CD4-positive, alpha-beta memory T cell (primary cell): ENCODE results near the gene GFRA1. TPM values are rescaled to one million over a fixed set of nuclear protein-coding genes. Genes with fewer than 3 reads are reported as not detected.

Experiments
- CTCF ChIA-PET: fragments of 350-600 bp; sonication (Branson Sonifier 250); formaldehyde crosslinking; loops from one replicate; lab custom pipeline; 2021; ENCODE audit warnings: inconsistent platforms; ENCODE audit not compliant: partially characterized antibody; lab: Charles Lee
- POLR2A ChIA-PET: fragments of 350-600 bp; sonication (Branson Sonifier 250); formaldehyde crosslinking; loops from one replicate; lab custom pipeline; 2021; ENCODE audit not compliant: partially characterized antibody; lab: Charles Lee
- DNase-seq, 5 donors: peaks; one replicate each; pipeline versions ENCODE4 v3.0.0 to v3.0.0-alpha.2; 2020 to 2022; ENCODE audit warnings: mixed read lengths in 1 of 5
- H3K27ac ChIP-seq: one replicate; pipeline ENCODE4 v1.7.0; 2013; ENCODE audit warnings: low read depth, low read length
- H3K27me3 ChIP-seq: 2 replicates; pipeline ENCODE4 v1.7.0; 2013; ENCODE audit warnings: mild to moderate bottlenecking, low read length, moderate library complexity; ENCODE audit not compliant: insufficient read depth
- H3K36me3 ChIP-seq: 2 replicates; pipeline ENCODE4 v1.7.0; 2013; ENCODE audit warnings: mild to moderate bottlenecking, low read length, moderate library complexity; ENCODE audit not compliant: insufficient read depth
- H3K4me1 ChIP-seq: 2 replicates; pipeline ENCODE4 v1.7.0; 2013; ENCODE audit warnings: mild to moderate bottlenecking, low read length, moderate library complexity; ENCODE audit not compliant: insufficient read depth
- H3K4me3 ChIP-seq, 2 donors: one replicate each; pipeline ENCODE4 v1.7.0; 2013; ENCODE audit warnings: low read length in 2 of 2, mild to moderate bottlenecking in 1 of 2
- H3K9me3 ChIP-seq, 2 donors: one replicate each; pipeline ENCODE4 v1.7.0; 2013; ENCODE audit warnings: low read length in 2 of 2, control low read depth in 1 of 2; ENCODE audit not compliant: control insufficient read depth in 1 of 2
- H3K27ac Mint-ChIP-seq, 7 donors: one replicate each; pipeline ENCODE4 v1.8.0; 2020 to 2021; ENCODE audit warnings: mixed read lengths in 7 of 7, mild to moderate bottlenecking in 6 of 7, inconsistent platforms in 3 of 7, moderate library complexity in 3 of 7
- H3K27me3 Mint-ChIP-seq, 2 donors: one replicate each; pipeline ENCODE4 v1.8.0; 2020 to 2021; ENCODE audit warnings: mixed read lengths in 2 of 2
- H3K36me3 Mint-ChIP-seq, 2 donors: one replicate each; pipeline ENCODE4 v1.8.0; 2020 to 2021; ENCODE audit warnings: mixed read lengths in 2 of 2, inconsistent platforms in 1 of 2, mild to moderate bottlenecking in 1 of 2
- H3K4me1 Mint-ChIP-seq, 4 donors: one replicate each; pipeline ENCODE4 v1.8.0; 2020 to 2021; ENCODE audit warnings: mixed read lengths in 4 of 4, mild to moderate bottlenecking in 1 of 4
- H3K4me3 Mint-ChIP-seq, 8 donors: one replicate each; pipeline ENCODE4 v1.8.0; 2020 to 2021; ENCODE audit warnings: mixed read lengths in 8 of 8, mild to moderate bottlenecking in 7 of 8, moderate library complexity in 6 of 8, inconsistent platforms in 3 of 8
- H3K9me3 Mint-ChIP-seq, 8 donors: one replicate each; pipeline ENCODE4 v1.8.0; 2020 to 2021; ENCODE audit warnings: mixed read lengths in 8 of 8, mild to moderate bottlenecking in 5 of 8, inconsistent platforms in 3 of 8, moderate library complexity in 1 of 8
- intact Hi-C: fragments of 100-400 bp; cut with micrococcal nuclease; formaldehyde crosslinking; loops from one replicate; pipeline ENCODE4 v1.15.1; 2023
- polyA plus RNA-seq, 2 donors: library from polyadenylated mRNA; unstranded; fragments of 300-500 nt; fragmentation: Illumina TruSeq; gene quantifications; one replicate each; pipeline ENCODE4 v1.2.3, GENCODE V29; 2021
- total RNA-seq, 2 experiments: library from RNA; stranded (reverse); gene quantifications; one replicate each; pipeline ENCODE4 v1.2.3, GENCODE V29; 2021

The GFRA1 gene
- total and polyA plus RNA-seq, 4 experiments from 2014 or later = not detected

DNA sequence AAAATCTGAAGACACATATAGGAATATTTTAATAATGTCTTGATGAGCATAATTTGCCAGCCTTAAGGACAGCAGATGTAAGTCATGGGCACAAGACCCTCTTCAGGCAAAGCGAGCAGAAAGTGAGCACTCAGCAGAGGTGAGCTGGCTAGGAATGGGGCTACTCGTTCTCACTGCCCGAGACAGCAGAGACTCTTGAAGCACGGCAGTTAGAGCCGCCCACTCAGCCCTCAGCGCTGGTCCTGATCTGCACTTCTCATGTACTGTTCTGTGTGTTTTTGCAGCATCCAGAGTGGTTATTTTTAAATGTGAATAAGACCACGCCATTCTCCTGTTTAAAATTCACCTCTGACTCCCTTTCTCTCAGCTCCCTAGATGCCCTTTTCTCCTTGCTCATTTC is 65.3 kb downstream of the GFRA1 start:
- no peaks in the 10 kb centered on the region for H3K27me3 ChIP-seq
- Mint-ChIP-seq H3K4me3 (no peak overlapping the region), H3K27me3 (no peaks in the 10 kb centered on the region), H3K27ac (no peak overlapping the region), H3K4me1 (no peaks in the 10 kb centered on the region), H3K9me3 (no peaks in the 10 kb centered on the region), H3K36me3 (no peaks in the 10 kb centered on the region)
- H3K36me3 ChIP-seq = no peaks in the 10 kb centered on the region
- ChIA-PET CTCF (no interaction called here), POLR2A (no interaction called here)
- DNase-seq = no peak
- no peak overlapping the region for H3K27ac ChIP-seq
- H3K9me3 ChIP-seq = no peaks in the 10 kb centered on the region
- intact Hi-C loops = no loop called here
- no peak overlapping the region for H3K4me3 ChIP-seq
- H3K4me1 ChIP-seq = no peaks in the 10 kb centered on the region

- Histone ChIP-seq H3K36me3 (no peaks in the 10 kb centered on the region), H3K27me3 (no peaks in the 10 kb centered on the region), H3K9me3 (no peaks in the 10 kb centered on the region), H3K4me3 (no peak overlapping the region), H3K27ac (no peak overlapping the region), H3K4me1 (no peaks in the 10 kb centered on the region)
- POLR2A ChIA-PET = no interaction called here
- Mint-ChIP-seq H3K4me3 (no peak overlapping the region), H3K27ac (no peak overlapping the region), H3K9me3 (peaks cover 0 to 2% (median 0%) of the 10 kb centered on the region in 8 donors), H3K4me1 (no peaks in the 10 kb centered on the region), H3K27me3 (peaks cover 0 to 3% of the 10 kb centered on the region in 2 donors), H3K36me3 (no peaks in the 10 kb centered on the region)
- DNase-seq = no peak
- intact Hi-C loops = no loop called here
- CTCF ChIA-PET = no interaction called here
Measured at GRCh38 chr10:116203661-116204060, 69.3 kb downstream of the GFRA1 start.

- no peak overlapping the region for H3K4me3 Mint-ChIP-seq
- POLR2A ChIA-PET = no interaction called here
- Histone ChIP-seq H3K27me3 (no peaks in the 10 kb centered on the region), H3K9me3 (no peaks in the 10 kb centered on the region), H3K36me3 (no peaks in the 10 kb centered on the region), H3K27ac (no peak overlapping the region), H3K4me1 (no peaks in the 10 kb centered on the region), H3K4me3 (no peak overlapping the region)
- intact Hi-C loops = no loop called here
- DNase-seq = no peak
- H3K4me1 Mint-ChIP-seq = no peaks in the 10 kb centered on the region
- CTCF ChIA-PET = no interaction called here
- no peak overlapping the region for H3K27ac Mint-ChIP-seq
- peaks cover 0 to 3% of the 10 kb centered on the region in 2 donors for H3K27me3 Mint-ChIP-seq
- H3K36me3 Mint-ChIP-seq = no peaks in the 10 kb centered on the region
- peaks cover 0 to 2% (median 0%) of the 10 kb centered on the region in 8 donors for H3K9me3 Mint-ChIP-seq
Measured at GRCh38 chr10:116201670-116202430, 71.2 kb downstream of the GFRA1 start.

GRCh38 chr10:116201011-116201410 is 72.0 kb downstream of the GFRA1 start:
- Histone ChIP-seq H3K27ac (no peak overlapping the region), H3K4me1 (no peaks in the 10 kb centered on the region), H3K36me3 (no peaks in the 10 kb centered on the region), H3K4me3 (no peak overlapping the region), H3K9me3 (no peaks in the 10 kb centered on the region), H3K27me3 (no peaks in the 10 kb centered on the region)
- intact Hi-C loops = no loop called here
- CTCF ChIA-PET = no interaction called here
- Mint-ChIP-seq H3K36me3 (no peaks in the 10 kb centered on the region), H3K4me1 (no peaks in the 10 kb centered on the region), H3K27ac (no peak overlapping the region), H3K27me3 (peaks cover 0 to 3% of the 10 kb centered on the region in 2 donors), H3K4me3 (no peak overlapping the region), H3K9me3 (peaks cover 0 to 2% (median 0%) of the 10 kb centered on the region in 8 donors)
- no peak for DNase-seq
- POLR2A ChIA-PET = no interaction called here

- no peaks in the 10 kb centered on the region for H3K36me3 ChIP-seq
- no peaks in the 10 kb centered on the region for H3K27me3 ChIP-seq
- H3K4me3 ChIP-seq = no peak overlapping the region
- no peaks in the 10 kb centered on the region for H3K9me3 ChIP-seq
- intact Hi-C loops = no loop called here
- Mint-ChIP-seq H3K4me1 (no peaks in the 10 kb centered on the region), H3K4me3 (no peak overlapping the region), H3K36me3 (no peaks in the 10 kb centered on the region), H3K27ac (no peak overlapping the region), H3K27me3 (peaks cover 0 to 3% of the 10 kb centered on the region in 2 donors), H3K9me3 (peaks cover 0 to 12% (median 6%) of the 10 kb centered on the region in 8 donors)
- no peak for DNase-seq
- no peak overlapping the region for H3K27ac ChIP-seq
- POLR2A ChIA-PET = no interaction called here
- CTCF ChIA-PET = no interaction called here
- no peaks in the 10 kb centered on the region for H3K4me1 ChIP-seq
Measured at GRCh38 chr10:116198676-116199035, 74.3 kb downstream of the GFRA1 start.

DNA sequence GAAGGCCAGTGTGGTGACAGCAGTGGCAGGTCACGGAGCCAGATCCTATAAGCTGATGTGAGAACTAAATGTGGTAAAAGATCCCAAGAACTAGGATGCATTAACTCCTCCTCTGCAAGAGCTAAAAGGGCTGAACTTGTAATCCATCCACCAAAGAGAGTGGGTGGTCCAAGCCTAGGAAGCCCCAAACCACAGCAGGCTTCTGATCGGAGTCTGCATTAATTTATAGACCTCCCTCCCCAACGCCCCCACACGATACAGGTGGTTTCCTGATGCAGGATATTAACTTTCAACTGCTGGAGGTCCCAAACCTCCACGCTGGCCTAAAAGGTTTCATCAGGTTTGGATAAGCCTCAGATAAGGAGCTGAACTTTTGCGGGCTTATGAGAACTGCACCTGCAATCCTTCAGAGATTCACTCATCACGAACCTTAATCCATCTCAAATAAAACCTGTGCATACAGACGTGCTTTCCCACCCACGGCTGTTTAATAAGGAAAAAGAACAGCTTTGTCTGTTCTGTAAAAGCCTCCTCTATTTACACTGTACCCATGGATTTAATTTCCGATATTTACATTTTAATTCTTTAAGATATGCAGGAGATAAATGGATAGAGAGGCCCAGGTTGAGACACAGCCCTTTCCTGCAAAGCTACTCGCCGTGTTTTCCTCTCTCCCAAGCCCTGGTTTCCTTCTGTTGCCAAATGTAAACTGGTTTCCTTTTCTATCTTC is 74.9 kb downstream of the GFRA1 start:
- no peaks in the 10 kb centered on the region for H3K27me3 ChIP-seq
- no peaks in the 10 kb centered on the region for H3K4me1 Mint-ChIP-seq

DNA sequence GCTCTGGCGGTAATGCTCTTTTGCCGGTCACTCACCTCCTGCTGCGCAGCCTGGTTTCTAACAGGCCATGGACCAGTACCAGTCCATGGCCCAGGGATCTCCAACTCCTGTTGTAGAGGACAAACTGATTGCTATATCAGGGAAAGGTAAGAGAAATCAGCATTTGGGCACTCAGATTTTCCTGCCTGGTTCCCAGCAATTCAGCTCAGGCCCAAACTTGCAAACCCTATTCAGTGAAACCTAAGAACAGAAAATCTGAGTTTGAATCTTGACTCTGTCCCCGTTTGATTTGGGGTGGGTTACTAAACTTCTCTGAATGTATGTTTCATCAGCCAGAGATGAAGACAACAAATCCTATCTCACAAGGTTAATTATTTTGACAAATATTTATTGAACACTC is 77.4 kb downstream of the GFRA1 start:
- H3K9me3 Mint-ChIP-seq = peaks cover 0 to 12% (median 6%) of the 10 kb centered on the region in 8 donors
- no peaks in the 10 kb centered on the region for H3K4me1 ChIP-seq
- intact Hi-C loops = no loop called here
- DNase-seq = no peak
- no peak overlapping the region for H3K4me3 Mint-ChIP-seq
- no peak overlapping the region for H3K4me3 ChIP-seq
- no peaks in the 10 kb centered on the region for H3K4me1 Mint-ChIP-seq
- H3K36me3 ChIP-seq = no peaks in the 10 kb centered on the region
- no peak overlapping the region for H3K27ac ChIP-seq
- H3K9me3 ChIP-seq = no peaks in the 10 kb centered on the region
- H3K27me3 Mint-ChIP-seq = peaks cover 0 to 3% of the 10 kb centered on the region in 2 donors
- no peaks in the 10 kb centered on the region for H3K27me3 ChIP-seq
- no peaks in the 10 kb centered on the region for H3K36me3 Mint-ChIP-seq
- POLR2A ChIA-PET = no interaction called here
- CTCF ChIA-PET = no interaction called here
- H3K27ac Mint-ChIP-seq = no peak overlapping the region

More for the DNA sequence above, 74.9 kb downstream of the GFRA1 start:
- Mint-ChIP-seq H3K27me3 (peaks cover 0 to 3% of the 10 kb centered on the region in 2 donors), H3K27ac (no peak overlapping the region), H3K4me3 (no peak overlapping the region), H3K9me3 (peaks cover 0 to 12% (median 6%) of the 10 kb centered on the region in 8 donors), H3K36me3 (no peaks in the 10 kb centered on the region)
- H3K27ac ChIP-seq = no peak overlapping the region
- H3K4me1 ChIP-seq = no peaks in the 10 kb centered on the region
- ChIA-PET POLR2A (no interaction called here), CTCF (no interaction called here)
- intact Hi-C loops = no loop called here
- no peaks in the 10 kb centered on the region for H3K36me3 ChIP-seq
- no peak for DNase-seq
- H3K9me3 ChIP-seq = no peaks in the 10 kb centered on the region
- no peak overlapping the region for H3K4me3 ChIP-seq
